IMR-90 (cell line): Measurements from ENCODE around the gene CAPS2. TPM values are rescaled to one million over a fixed set of nuclear protein-coding genes. Genes with fewer than 3 reads are reported as not detected.

Source experiments
- CHD1 ChIP-seq: IDR thresholded peaks from 2 replicates; pipeline ENCODE4 v1.6.1; 2012; ENCODE audit warnings: low read depth, low read length, improper control_type of control experiment
- CTCF ChIP-seq: conservative IDR thresholded peaks from 2 replicates; pipeline ENCODE4 v1.5.1; 2012; ENCODE audit warnings: mild to moderate bottlenecking, low read depth, low read length, improper control_type of control experiment
- ELK1 ChIP-seq: fragments of 150-350 bp; IDR thresholded peaks from 2 replicates; pipeline ENCODE4 v1.6.1; 2016; ENCODE audit warnings: low read depth, mild to moderate bottlenecking, low read length, moderate library complexity, borderline replicate concordance
- RFX5 ChIP-seq: IDR thresholded peaks from 2 replicates; pipeline ENCODE4 v1.8.0; 2012; ENCODE audit warnings: low read depth, mild to moderate bottlenecking, low read length, moderate library complexity
- SMC3 ChIP-seq: fragments of 150-350 bp; IDR thresholded peaks from 2 replicates; pipeline ENCODE4 v1.6.1; 2016; ENCODE audit warnings: low read depth, mild to moderate bottlenecking, antibody characterized with exemption, low read length, moderate library complexity
- polyA plus RNA-seq, 3 experiments: library from polyadenylated mRNA; depleted of rRNA; stranded (reverse); fragments of >200 nt; gene quantifications; 2 replicates each; pipeline ENCODE4 v1.2.3, GENCODE V29; 2012; ENCODE audit warnings: low replicate concordance in 1 of 3
- total RNA-seq: library from RNA; depleted of rRNA; stranded (reverse); fragments of >200 nt; gene quantifications from 2 replicates; pipeline ENCODE4 v1.2.3, GENCODE V29; 2012

CAPS2 gene
- total and polyA plus RNA-seq, 2 of the 4 experiments (the other 2 are of a cell fraction): 1.2 to 2.7 TPM

- TF ChIP-seq CTCF (no peak), RFX5 (no peak), ELK1 (no peak), SMC3 (no peak), CHD1 (no peak)
Observed at GRCh38 chr12:75327642-75328041, 2.5 kb downstream of the CAPS2 start (continued).
